ENCODE results near the gene MLXIP. TPM values are rescaled to one million over a fixed set of nuclear protein-coding genes. Genes with fewer than 3 reads are reported as not detected.

Gene MLXIP
- total and polyA plus RNA-seq, 2 donors (not counting 3 experiments of a cell fraction or from before 2014, with no cell fraction given) = 22.0 to 72.5 TPM

GRCh38 chr12:122127839-122128238, 49.3 kb downstream of the MLXIP start:
- FAIRE-seq (no peak), DNase-seq (ENCODE audit: low read depth, low spot score) (no peak)
- H3K27ac ChIP-seq (ENCODE audit: insufficient read depth, low read depth, low read length) = no peak overlapping the region
- TF ChIP-seq GATA2 (IDR thresholded peaks at IDR 0.05; ENCODE audit: insufficient read depth, insufficient read length, low read depth, low read length) = no peak
- TF ChIP-seq EZH2 (IDR thresholded peaks at IDR 0.05; ENCODE audit: borderline replicate concordance, low read depth, low read length, severe bottlenecking) = no peak
- no peak for TF ChIP-seq JUN (IDR thresholded peaks at IDR 0.05; ENCODE audit: borderline replicate concordance, insufficient read depth, insufficient read length, low read depth)
- no peak for TF ChIP-seq POLR2A (IDR thresholded peaks at IDR 0.05; ENCODE audit: low read depth, low read length)
- TF ChIP-seq FOS (IDR thresholded peaks at IDR 0.05; ENCODE audit: borderline replicate concordance, insufficient read depth, low read length) = no peak
- no peak for TF ChIP-seq MYC (IDR thresholded peaks at IDR 0.05; ENCODE audit: low read depth, low read length)
- TF ChIP-seq MAX (IDR thresholded peaks at IDR 0.05; ENCODE audit: insufficient read depth, insufficient read length) = no peak
- no peak for TF ChIP-seq POLR2AphosphoS5 (IDR thresholded peaks at IDR 0.05; ENCODE audit: insufficient read depth, low read depth, low read length)
- no peak for TF ChIP-seq CTCF (IDR thresholded peaks at IDR 0.05; ENCODE audit: extremely low read depth in 1 of 2, insufficient read depth in 1 of 2, low read depth in 1 of 2, low read length in 2 of 2)
- no peaks in the 10 kb centered on the region for H3K27me3 ChIP-seq (ENCODE audit: control insufficient read depth in 2 of 2, insufficient read depth in 2 of 2, low read length in 2 of 2)
- H3K4me2 ChIP-seq (ENCODE audit: insufficient read depth, low read length) = no peak overlapping the region
- no peaks in the 10 kb centered on the region for H3K4me1 ChIP-seq (ENCODE audit: control insufficient read depth, extremely low read depth, insufficient read depth, low read length)
- H3K4me3 ChIP-seq (replicated peaks in 1 of 3; ENCODE audit: insufficient read depth in 1 of 3, low read depth in 1 of 3, low read length in 3 of 3) = no peak overlapping the region
- peaks cover 24% of the 10 kb centered on the region for H3K79me2 ChIP-seq (ENCODE audit: control insufficient read depth, insufficient read depth, low read length)
- peaks cover 4 to 35% of the 10 kb centered on the region in 2 experiments for H3K36me3 ChIP-seq (ENCODE audit: control insufficient read depth in 2 of 2, extremely low read depth in 1 of 2, insufficient read depth in 2 of 2, low read length in 2 of 2)
- H3K9me1 ChIP-seq (replicated peaks; ENCODE audit: control insufficient read depth, extremely low read depth, insufficient read depth, low read length) = no peaks in the 10 kb centered on the region
- no peak overlapping the region for H2AFZ ChIP-seq (ENCODE audit: low read depth, low read length)
- CTCF ChIA-PET = interaction anchor here (1.1 kb wide), 1 partner anchor 65 kb away, joined by 3 read pairs; no protein-coding TSS in a partner anchor
- BruUV-seq (replicated peaks) = no TSS peak
- H3K9me3 ChIP-seq (replicated peaks; ENCODE audit: control insufficient read depth, insufficient read depth, low read length) = no peaks in the 10 kb centered on the region
- H4K20me1 ChIP-seq (replicated peaks; ENCODE audit: control insufficient read depth, extremely low read depth, insufficient read depth, low read length) = no peaks in the 10 kb centered on the region
- H3K9ac ChIP-seq (replicated peaks; ENCODE audit: extremely low read depth, insufficient read depth, low read length) = no peak overlapping the region
- dilution Hi-C loops (cut with MboI; ENCODE audit: extremely low pct_ligation_motif_present, low sequenced_read_pairs) (no loop called here), intact Hi-C loops (cut with micrococcal nuclease) (no loop called here)
- POLR2A ChIA-PET = no interaction called here

Measured in endothelial cell of umbilical vein (primary cell).